Astrocyte (in vitro differentiated cells and primary cell): ENCODE results near the gene FAM184B. TPM values are rescaled to one million over a fixed set of nuclear protein-coding genes. Genes with fewer than 3 reads are reported as not detected.

Source experiments
- DNase-seq: peaks from one replicate; pipeline ENCODE4 v3.0.0-alpha.2; 2010; ENCODE audit warnings: low read depth
- FAIRE-seq: peaks from 2 replicates; lab custom pipeline; 2011; peaks lifted over from hg19 to GRCh38; lab: Jason Lieb, UNC
- H2AFZ ChIP-seq: 2 replicates; pipeline ENCODE4 v1.6.0; 2012; ENCODE audit warnings: low read depth, low read length, inconsistent platforms
- H3K27ac ChIP-seq: 2 replicates; pipeline ENCODE4 v1.5.1; 2011; ENCODE audit warnings: low read depth, low read length, inconsistent platforms
- H3K27me3 ChIP-seq: 2 replicates; pipeline ENCODE4 v1.6.0; 2011; ENCODE audit warnings: low read length, inconsistent platforms; ENCODE audit not compliant: insufficient read depth
- H3K36me3 ChIP-seq: 2 replicates; pipeline ENCODE4 v1.5.1; 2011; ENCODE audit warnings: low read length, inconsistent platforms; ENCODE audit not compliant: insufficient read depth
- H3K4me1 ChIP-seq: 2 replicates; pipeline ENCODE4 v1.5.1; 2011; ENCODE audit warnings: low read length, inconsistent platforms; ENCODE audit not compliant: insufficient read depth
- H3K4me2 ChIP-seq: 2 replicates; pipeline ENCODE4 v1.6.0; 2012; ENCODE audit warnings: low read length, inconsistent platforms
- H3K4me3 ChIP-seq: 2 replicates; pipeline ENCODE4 v1.5.1; 2011; ENCODE audit warnings: low read depth, mild to moderate bottlenecking, low read length, inconsistent platforms; ENCODE audit not compliant: insufficient read depth
- H3K79me2 ChIP-seq: 2 replicates; pipeline ENCODE4 v1.6.0; 2012; ENCODE audit warnings: mild to moderate bottlenecking, low read length, inconsistent platforms; ENCODE audit not compliant: insufficient read depth
- H3K9ac ChIP-seq: 2 replicates; pipeline ENCODE4 v1.6.0; 2012; ENCODE audit warnings: mild to moderate bottlenecking, low read length, inconsistent platforms
- H3K9me3 ChIP-seq: 2 replicates; pipeline ENCODE4 v1.5.1; 2012; ENCODE audit warnings: low read depth, mild to moderate bottlenecking, low read length, inconsistent platforms; ENCODE audit not compliant: insufficient read depth
- H4K20me1 ChIP-seq: 2 replicates; pipeline ENCODE4 v1.6.0; 2012; ENCODE audit warnings: low read length, inconsistent platforms; ENCODE audit not compliant: insufficient read depth
- H3K27ac Mint-ChIP-seq: one replicate; pipeline ENCODE4 v1.8.0; 2021; ENCODE audit warnings: mild to moderate bottlenecking, mixed read lengths; ENCODE audit not compliant: unreplicated experiment
- H3K27me3 Mint-ChIP-seq: one replicate; pipeline ENCODE4 v1.8.0; 2021; ENCODE audit warnings: low read depth, mixed read lengths; ENCODE audit not compliant: unreplicated experiment
- H3K36me3 Mint-ChIP-seq: one replicate; pipeline ENCODE4 v1.8.0; 2021; ENCODE audit warnings: low read depth, mixed read lengths; ENCODE audit not compliant: unreplicated experiment
- H3K4me1 Mint-ChIP-seq: one replicate; pipeline ENCODE4 v1.8.0; 2021; ENCODE audit warnings: low read depth, mixed read lengths; ENCODE audit not compliant: unreplicated experiment
- H3K4me3 Mint-ChIP-seq: one replicate; pipeline ENCODE4 v1.8.0; 2021; ENCODE audit warnings: mild to moderate bottlenecking, moderate library complexity, mixed read lengths; ENCODE audit not compliant: unreplicated experiment
- H3K9me3 Mint-ChIP-seq: one replicate; pipeline ENCODE4 v1.8.0; 2021; ENCODE audit warnings: mild to moderate bottlenecking, mixed read lengths; ENCODE audit not compliant: unreplicated experiment
- EZH2 ChIP-seq: IDR thresholded peaks from 2 replicates; pipeline ENCODE4 v1.6.1; 2012; ENCODE audit warnings: mild to moderate bottlenecking, low read length, inconsistent platforms; ENCODE audit not compliant: insufficient read depth
- total RNA-seq: library from RNA; stranded (reverse); gene quantifications from 2 replicates; pipeline ENCODE4 v1.2.1, GENCODE V29; 2021
- TF ChIP-seq, protein P1 (sequence below): IDR thresholded peaks from 2 replicates; pipeline ENCODE4 v1.5.1; 2011; ENCODE audit warnings: low read depth, mild to moderate bottlenecking, inconsistent platforms, low read length, moderate library complexity; ENCODE audit not compliant: insufficient read depth

The FAM184B gene
- total RNA-seq, 1 donor from 2014 or later, result 0.54 TPM

DNA sequence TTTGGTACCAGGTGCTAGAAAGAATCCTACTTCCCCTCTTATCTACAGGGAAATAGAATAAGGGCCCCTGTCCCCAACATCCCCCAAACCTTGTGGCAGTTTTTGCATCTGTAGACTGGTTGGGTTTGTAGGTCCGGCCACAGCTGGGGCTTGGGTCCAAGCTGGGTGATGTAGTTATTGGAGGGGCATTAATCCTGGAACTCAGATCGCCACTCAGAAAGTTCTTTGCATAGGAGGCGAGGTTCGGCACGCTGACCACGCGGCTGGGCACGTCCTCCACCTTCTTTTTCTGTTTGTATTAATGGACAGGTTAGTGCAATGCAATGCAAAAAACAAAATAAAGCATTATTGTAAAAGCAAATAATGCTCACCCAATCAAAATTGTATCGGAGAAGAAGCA lies 147.8 kb downstream of the FAM184B start:
- Histone ChIP-seq H3K4me1 (no peaks in the 10 kb centered on the region), H4K20me1 (peaks cover 43% of the 10 kb centered on the region), H3K9me3 (no peaks in the 10 kb centered on the region), H3K4me2 (no peak overlapping the region), H3K4me3 (no peak overlapping the region), H3K9ac (no peak overlapping the region), H3K27ac (no peak overlapping the region), H2AFZ (no peak overlapping the region), H3K36me3 (peaks cover 40% of the 10 kb centered on the region), H3K79me2 (peaks cover 15% of the 10 kb centered on the region), H3K27me3 (no peaks in the 10 kb centered on the region)
- H3K9me3 Mint-ChIP-seq, result no peaks in the 10 kb centered on the region
- FAIRE-seq, result no peak
- H3K27me3 Mint-ChIP-seq, result no peaks in the 10 kb centered on the region
- TF ChIP-seq, protein P1, sequence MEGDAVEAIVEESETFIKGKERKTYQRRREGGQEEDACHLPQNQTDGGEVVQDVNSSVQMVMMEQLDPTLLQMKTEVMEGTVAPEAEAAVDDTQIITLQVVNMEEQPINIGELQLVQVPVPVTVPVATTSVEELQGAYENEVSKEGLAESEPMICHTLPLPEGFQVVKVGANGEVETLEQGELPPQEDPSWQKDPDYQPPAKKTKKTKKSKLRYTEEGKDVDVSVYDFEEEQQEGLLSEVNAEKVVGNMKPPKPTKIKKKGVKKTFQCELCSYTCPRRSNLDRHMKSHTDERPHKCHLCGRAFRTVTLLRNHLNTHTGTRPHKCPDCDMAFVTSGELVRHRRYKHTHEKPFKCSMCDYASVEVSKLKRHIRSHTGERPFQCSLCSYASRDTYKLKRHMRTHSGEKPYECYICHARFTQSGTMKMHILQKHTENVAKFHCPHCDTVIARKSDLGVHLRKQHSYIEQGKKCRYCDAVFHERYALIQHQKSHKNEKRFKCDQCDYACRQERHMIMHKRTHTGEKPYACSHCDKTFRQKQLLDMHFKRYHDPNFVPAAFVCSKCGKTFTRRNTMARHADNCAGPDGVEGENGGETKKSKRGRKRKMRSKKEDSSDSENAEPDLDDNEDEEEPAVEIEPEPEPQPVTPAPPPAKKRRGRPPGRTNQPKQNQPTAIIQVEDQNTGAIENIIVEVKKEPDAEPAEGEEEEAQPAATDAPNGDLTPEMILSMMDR, result no peak
- TF ChIP-seq EZH2, result no peak
- H3K4me3 Mint-ChIP-seq, result no peak overlapping the region
- no peaks in the 10 kb centered on the region for H3K4me1 Mint-ChIP-seq
- H3K27ac Mint-ChIP-seq, result no peak overlapping the region
- H3K36me3 Mint-ChIP-seq, result peaks cover 9% of the 10 kb centered on the region
- DNase-seq, result no peak

DNA sequence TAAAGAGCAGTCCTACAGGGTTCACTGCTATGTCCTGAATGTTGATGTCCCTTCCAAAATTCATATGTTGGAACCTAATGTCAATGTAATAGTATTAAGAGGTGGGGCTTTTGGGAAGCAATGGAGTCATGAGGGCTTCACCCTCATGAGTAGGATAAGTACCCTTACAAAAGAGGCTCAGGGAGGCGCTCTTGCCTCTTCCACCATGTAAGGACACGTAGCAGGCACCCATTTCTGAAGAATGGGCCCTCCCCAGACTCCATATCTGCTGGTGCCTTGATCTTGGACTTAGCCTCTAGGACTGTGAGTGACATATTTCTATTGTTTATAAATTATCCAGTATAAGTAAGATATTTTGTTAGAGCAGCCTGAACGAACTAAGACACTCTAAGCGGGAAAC lies 151.2 kb downstream of the FAM184B start:
- H3K79me2 ChIP-seq, result peaks cover 22% of the 10 kb centered on the region
- no peaks in the 10 kb centered on the region for H3K9me3 Mint-ChIP-seq
- FAIRE-seq, result no peak
- no peak overlapping the region for H3K4me3 Mint-ChIP-seq
- H3K4me1 ChIP-seq, result no peaks in the 10 kb centered on the region
- H3K27ac Mint-ChIP-seq, result no peak overlapping the region
- no peak overlapping the region for H3K27ac ChIP-seq
- H3K4me3 ChIP-seq, result no peak overlapping the region
- no peak overlapping the region for H3K4me2 ChIP-seq
- TF ChIP-seq EZH2, result no peak
- TF ChIP-seq, protein P1, result no peak
- peaks cover 41% of the 10 kb centered on the region for H4K20me1 ChIP-seq
- H3K4me1 Mint-ChIP-seq, result no peaks in the 10 kb centered on the region
- no peaks in the 10 kb centered on the region for H3K27me3 Mint-ChIP-seq
- H3K9me3 ChIP-seq, result no peaks in the 10 kb centered on the region
- H3K27me3 ChIP-seq, result no peaks in the 10 kb centered on the region
- H3K36me3 ChIP-seq, result peaks cover 61% of the 10 kb centered on the region
- H3K36me3 Mint-ChIP-seq, result peaks cover 27% of the 10 kb centered on the region
- no peak overlapping the region for H3K9ac ChIP-seq
- no peak for DNase-seq
- no peak overlapping the region for H2AFZ ChIP-seq

DNA sequence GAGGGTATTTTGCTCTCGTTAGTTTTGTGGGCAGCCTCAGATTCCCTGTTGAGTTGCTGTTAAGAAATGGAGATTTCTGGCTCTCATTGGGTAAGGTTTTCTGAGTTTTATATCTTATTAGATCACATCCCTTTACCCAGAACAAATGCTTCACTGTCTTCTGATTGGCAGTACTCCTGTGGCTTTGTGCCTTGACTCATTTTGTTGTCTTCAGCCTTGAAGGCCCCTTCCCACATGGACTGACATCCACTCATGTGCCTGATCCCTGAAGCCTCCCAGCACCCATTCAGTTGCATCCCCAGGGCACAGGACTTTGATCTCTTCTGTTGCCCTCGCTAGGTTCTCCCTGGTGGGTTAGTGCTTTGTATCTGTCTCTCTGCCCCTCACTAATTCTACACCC lies 156.6 kb downstream of the FAM184B start:
- no peak for DNase-seq
- H3K9me3 Mint-ChIP-seq, result no peaks in the 10 kb centered on the region
- TF ChIP-seq, protein P1, result no peak
- no peak for TF ChIP-seq EZH2
- H3K27ac ChIP-seq, result no peak overlapping the region
- H2AFZ ChIP-seq, result no peak overlapping the region
- no peak overlapping the region for H3K4me3 Mint-ChIP-seq
- H4K20me1 ChIP-seq, result peaks cover 61% of the 10 kb centered on the region
- H3K79me2 ChIP-seq, result peaks cover 46% of the 10 kb centered on the region
- H3K27me3 ChIP-seq, result no peaks in the 10 kb centered on the region
- H3K27me3 Mint-ChIP-seq, result no peaks in the 10 kb centered on the region
- peaks cover 37% of the 10 kb centered on the region for H3K36me3 Mint-ChIP-seq
- peaks cover 77% of the 10 kb centered on the region for H3K36me3 ChIP-seq
- no peaks in the 10 kb centered on the region for H3K4me1 Mint-ChIP-seq
- H3K9me3 ChIP-seq, result no peaks in the 10 kb centered on the region
- no peak overlapping the region for H3K9ac ChIP-seq
- FAIRE-seq, result no peak
- H3K4me1 ChIP-seq, result no peaks in the 10 kb centered on the region
- H3K27ac Mint-ChIP-seq, result no peak overlapping the region
- no peak overlapping the region for H3K4me2 ChIP-seq
- no peak overlapping the region for H3K4me3 ChIP-seq
